KMS-11 (cell line): Measurements from ENCODE around the gene RNF11.

ENCODE experiments used
- H2AFZ ChIP-seq: fragments of 200-600 bp; sonication (generic); 2 replicates; pipeline ENCODE4 v1.6.1; 2016; ENCODE audit warnings: antibody characterized with exemption, mixed run types, low read depth
- H3K27ac ChIP-seq: fragments of 200-600 bp; sonication (generic); 2 replicates; pipeline ENCODE4 v1.6.1; 2016; ENCODE audit warnings: mild to moderate bottlenecking, mixed run types
- H3K27me3 ChIP-seq: fragments of 200-600 bp; sonication (generic); 2 replicates; pipeline ENCODE4 v1.6.1; 2017; ENCODE audit warnings: mild to moderate bottlenecking, low read depth, mixed run types, moderate library complexity; ENCODE audit not compliant: insufficient read depth
- H3K36me3 ChIP-seq: fragments of 200-600 bp; sonication (generic); 2 replicates; pipeline ENCODE4 v1.6.1; 2017; ENCODE audit warnings: mild to moderate bottlenecking, mixed run types; ENCODE audit not compliant: insufficient read depth
- H3K4me1 ChIP-seq: fragments of 200-600 bp; sonication (generic); 2 replicates; pipeline ENCODE4 v1.6.1; 2016; ENCODE audit warnings: mild to moderate bottlenecking, low read depth, mixed run types; ENCODE audit not compliant: poor library complexity, severe bottlenecking
- H3K4me2 ChIP-seq: fragments of 200-600 bp; sonication (generic); 2 replicates; pipeline ENCODE4 v1.7.0; 2016; ENCODE audit warnings: mild to moderate bottlenecking, mixed run types
- H3K4me3 ChIP-seq: fragments of 200-600 bp; sonication (generic); IDR thresholded peaks from 2 replicates; pipeline ENCODE4 v1.6.1; 2017; ENCODE audit warnings: low read depth, low read length, mixed read lengths; ENCODE audit not compliant: insufficient read depth
- H3K79me2 ChIP-seq: fragments of 200-600 bp; sonication (generic); 2 replicates; pipeline ENCODE4 v1.6.1; 2016; ENCODE audit warnings: low read depth, mixed run types; ENCODE audit not compliant: insufficient read depth
- H3K9ac ChIP-seq: fragments of 200-600 bp; sonication (generic); 2 replicates; pipeline ENCODE4 v1.6.1; 2016; ENCODE audit warnings: mild to moderate bottlenecking, mixed run types
- H4K20me1 ChIP-seq: fragments of 200-600 bp; sonication (generic); 2 replicates; pipeline ENCODE4 v1.6.1; 2016; ENCODE audit warnings: mild to moderate bottlenecking, mixed run types; ENCODE audit not compliant: insufficient read depth
- TF ChIP-seq, protein P1 (sequence below): fragments of 200-600 bp; sonication (generic); conservative IDR thresholded peaks from 2 replicates; pipeline ENCODE4 v1.6.1; 2017; ENCODE audit warnings: low read depth, mild to moderate bottlenecking, antibody characterized with exemption, low read length, moderate library complexity, mixed read lengths

Gene RNF11

DNA sequence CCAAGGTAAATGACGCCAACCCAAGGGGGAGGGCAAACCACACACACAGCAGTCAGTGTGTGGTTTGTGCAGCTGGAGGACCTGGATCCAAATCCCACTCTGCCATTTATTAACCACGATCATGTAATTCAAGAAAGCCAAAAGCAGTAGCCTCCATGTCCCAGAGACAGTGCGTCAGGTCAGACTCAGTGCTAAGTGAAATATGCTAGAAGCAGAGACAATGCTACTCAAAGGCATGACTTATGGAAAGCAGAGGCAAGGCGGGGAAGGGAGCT is 80.7 kb downstream of the RNF11 start:
- H3K27ac ChIP-seq, result no peak overlapping the region
- H3K27me3 ChIP-seq, result no peaks in the 10 kb centered on the region
- no peak overlapping the region for H3K4me2 ChIP-seq
- H4K20me1 ChIP-seq, result no peaks in the 10 kb centered on the region
- no peaks in the 10 kb centered on the region for H3K79me2 ChIP-seq
- no peaks in the 10 kb centered on the region for H3K36me3 ChIP-seq
- H3K4me1 ChIP-seq, result no peaks in the 10 kb centered on the region
- no peak overlapping the region for H3K9ac ChIP-seq
- H3K4me3 ChIP-seq, result no peak overlapping the region
- no peak overlapping the region for H2AFZ ChIP-seq
- TF ChIP-seq, protein P1, sequence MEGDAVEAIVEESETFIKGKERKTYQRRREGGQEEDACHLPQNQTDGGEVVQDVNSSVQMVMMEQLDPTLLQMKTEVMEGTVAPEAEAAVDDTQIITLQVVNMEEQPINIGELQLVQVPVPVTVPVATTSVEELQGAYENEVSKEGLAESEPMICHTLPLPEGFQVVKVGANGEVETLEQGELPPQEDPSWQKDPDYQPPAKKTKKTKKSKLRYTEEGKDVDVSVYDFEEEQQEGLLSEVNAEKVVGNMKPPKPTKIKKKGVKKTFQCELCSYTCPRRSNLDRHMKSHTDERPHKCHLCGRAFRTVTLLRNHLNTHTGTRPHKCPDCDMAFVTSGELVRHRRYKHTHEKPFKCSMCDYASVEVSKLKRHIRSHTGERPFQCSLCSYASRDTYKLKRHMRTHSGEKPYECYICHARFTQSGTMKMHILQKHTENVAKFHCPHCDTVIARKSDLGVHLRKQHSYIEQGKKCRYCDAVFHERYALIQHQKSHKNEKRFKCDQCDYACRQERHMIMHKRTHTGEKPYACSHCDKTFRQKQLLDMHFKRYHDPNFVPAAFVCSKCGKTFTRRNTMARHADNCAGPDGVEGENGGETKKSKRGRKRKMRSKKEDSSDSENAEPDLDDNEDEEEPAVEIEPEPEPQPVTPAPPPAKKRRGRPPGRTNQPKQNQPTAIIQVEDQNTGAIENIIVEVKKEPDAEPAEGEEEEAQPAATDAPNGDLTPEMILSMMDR, result no peak

DNA sequence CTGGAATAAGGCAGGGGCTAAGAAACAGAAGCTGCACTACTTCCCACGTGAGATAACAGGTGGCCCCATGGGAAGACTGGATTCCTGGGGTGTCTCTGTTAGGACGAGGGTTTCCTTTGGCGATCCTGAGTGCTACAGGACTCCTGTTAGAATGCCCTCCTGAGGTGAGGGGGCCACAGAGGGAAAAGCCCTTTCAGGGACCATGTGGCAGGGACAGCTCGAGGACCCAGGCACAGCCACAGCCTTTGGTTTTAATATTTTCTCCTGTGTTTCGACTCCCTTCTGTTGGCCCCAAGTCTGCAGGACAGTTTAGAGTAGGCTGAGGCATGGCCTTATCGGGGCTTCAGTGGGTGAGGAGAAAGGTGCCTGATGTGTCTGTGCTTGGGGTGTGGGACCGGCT is 81.7 kb downstream of the RNF11 start:
- TF ChIP-seq, protein P1, result no peak
- no peaks in the 10 kb centered on the region for H3K79me2 ChIP-seq
- no peaks in the 10 kb centered on the region for H3K27me3 ChIP-seq
- no peak overlapping the region for H3K9ac ChIP-seq
- no peak overlapping the region for H2AFZ ChIP-seq
- H3K4me3 ChIP-seq, result no peak overlapping the region
- H3K4me2 ChIP-seq, result no peak overlapping the region
- H3K27ac ChIP-seq, result no peak overlapping the region
- no peaks in the 10 kb centered on the region for H3K36me3 ChIP-seq
- H4K20me1 ChIP-seq, result no peaks in the 10 kb centered on the region
- no peaks in the 10 kb centered on the region for H3K4me1 ChIP-seq

- Histone ChIP-seq H2AFZ (no peak overlapping the region), H3K79me2 (no peaks in the 10 kb centered on the region), H3K27ac (no peak overlapping the region), H3K9ac (no peak overlapping the region), H3K4me1 (no peaks in the 10 kb centered on the region), H3K4me2 (no peak overlapping the region), H4K20me1 (no peaks in the 10 kb centered on the region), H3K27me3 (no peaks in the 10 kb centered on the region), H3K36me3 (no peaks in the 10 kb centered on the region), H3K4me3 (no peak overlapping the region)
- TF ChIP-seq, protein P1, result no peak
Measured at GRCh38 chr1:51320967-51321923, 85.2 kb downstream of the RNF11 start.

GRCh38 chr1:51321924-51322280 is 85.8 kb downstream of the RNF11 start:
- Histone ChIP-seq H3K4me2 (no peak overlapping the region), H3K36me3 (no peaks in the 10 kb centered on the region), H3K4me3 (no peak overlapping the region), H3K9ac (no peak overlapping the region), H2AFZ (no peak overlapping the region), H3K79me2 (no peaks in the 10 kb centered on the region), H3K27me3 (no peaks in the 10 kb centered on the region), H3K27ac (no peak overlapping the region), H3K4me1 (no peaks in the 10 kb centered on the region), H4K20me1 (no peaks in the 10 kb centered on the region)
- TF ChIP-seq, protein P1, result no peak
